HG03521 (cell line): ENCODE measurements around the gene RANBP10.

ENCODE experiments used
- ATAC-seq: cut with Tn5 transposase; IDR thresholded peaks from one replicate; pipeline ENCODE4 v1.9.1; 2021; ENCODE audit warnings: mild to moderate bottlenecking, moderate library complexity; ENCODE audit not compliant: unreplicated experiment

The RANBP10 gene

GRCh38 chr16:67679935-67680897 is 126.1 kb downstream of the RANBP10 start:
- no peak for ATAC-seq

DNA sequence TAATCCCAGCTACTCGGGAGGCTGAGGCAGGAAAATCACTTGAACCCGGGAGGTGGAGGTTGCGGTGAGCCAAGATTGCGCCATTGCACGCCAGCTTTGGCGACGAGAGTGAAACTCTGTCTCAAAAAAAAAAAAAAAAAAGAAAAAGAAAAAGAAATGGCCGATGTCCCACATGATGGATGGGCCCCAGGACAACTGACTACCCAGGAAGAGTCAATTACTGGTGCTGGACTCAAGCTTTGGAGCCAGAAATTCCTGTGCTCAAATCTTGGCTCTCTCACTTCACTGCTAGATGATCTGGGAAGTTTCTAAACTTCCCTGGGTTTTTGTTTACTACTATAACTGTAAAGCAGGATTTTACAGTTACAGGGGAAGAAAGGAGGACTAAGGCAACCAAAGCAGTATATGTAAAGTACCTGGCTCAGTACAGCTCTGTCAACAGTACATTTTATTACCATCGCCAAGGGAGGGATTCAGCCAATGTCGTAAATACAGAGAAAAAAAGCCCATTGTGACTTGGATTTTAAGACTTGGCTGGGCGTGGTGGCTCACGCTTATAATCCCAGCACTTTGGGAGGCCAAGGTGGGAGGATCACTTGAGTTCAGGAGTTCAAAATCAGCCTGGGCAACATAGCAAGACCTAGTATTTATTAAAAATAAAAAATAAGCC is 127.9 kb downstream of the RANBP10 start:
- ATAC-seq = no peak

- no peak for ATAC-seq
These were observed 128.6 kb downstream of the RANBP10 start for GRCh38 chr16:67677712-67678111.

GRCh38 chr16:67676939-67677338 is 129.4 kb downstream of the RANBP10 start:
- no peak for ATAC-seq

- ATAC-seq = no peak
These were observed 129.8 kb downstream of the RANBP10 start for GRCh38 chr16:67676516-67676915.

- ATAC-seq = no peak
These were observed 130.4 kb downstream of the RANBP10 start for GRCh38 chr16:67675999-67676398.

DNA sequence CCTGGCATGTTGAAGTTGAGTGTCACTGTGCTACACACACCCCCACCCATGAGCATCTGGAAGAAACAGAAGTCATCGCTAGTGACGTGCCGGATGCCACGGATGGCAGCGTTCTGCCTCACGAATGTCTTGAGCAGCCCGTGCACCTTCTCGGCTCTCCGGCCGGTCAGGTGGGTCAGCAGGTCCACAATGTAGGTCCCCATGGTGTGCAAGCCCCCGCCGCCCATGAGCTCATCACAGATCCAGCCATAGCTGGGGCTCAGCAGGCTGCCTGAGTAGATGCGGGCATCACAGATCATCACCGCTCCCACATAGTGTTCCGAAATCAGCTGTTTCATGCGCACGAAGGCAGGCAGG is 130.8 kb downstream of the RANBP10 start:
- ATAC-seq = no peak

- ATAC-seq = no peak
These were observed 131.3 kb downstream of the RANBP10 start for GRCh38 chr16:67674851-67675578.

DNA sequence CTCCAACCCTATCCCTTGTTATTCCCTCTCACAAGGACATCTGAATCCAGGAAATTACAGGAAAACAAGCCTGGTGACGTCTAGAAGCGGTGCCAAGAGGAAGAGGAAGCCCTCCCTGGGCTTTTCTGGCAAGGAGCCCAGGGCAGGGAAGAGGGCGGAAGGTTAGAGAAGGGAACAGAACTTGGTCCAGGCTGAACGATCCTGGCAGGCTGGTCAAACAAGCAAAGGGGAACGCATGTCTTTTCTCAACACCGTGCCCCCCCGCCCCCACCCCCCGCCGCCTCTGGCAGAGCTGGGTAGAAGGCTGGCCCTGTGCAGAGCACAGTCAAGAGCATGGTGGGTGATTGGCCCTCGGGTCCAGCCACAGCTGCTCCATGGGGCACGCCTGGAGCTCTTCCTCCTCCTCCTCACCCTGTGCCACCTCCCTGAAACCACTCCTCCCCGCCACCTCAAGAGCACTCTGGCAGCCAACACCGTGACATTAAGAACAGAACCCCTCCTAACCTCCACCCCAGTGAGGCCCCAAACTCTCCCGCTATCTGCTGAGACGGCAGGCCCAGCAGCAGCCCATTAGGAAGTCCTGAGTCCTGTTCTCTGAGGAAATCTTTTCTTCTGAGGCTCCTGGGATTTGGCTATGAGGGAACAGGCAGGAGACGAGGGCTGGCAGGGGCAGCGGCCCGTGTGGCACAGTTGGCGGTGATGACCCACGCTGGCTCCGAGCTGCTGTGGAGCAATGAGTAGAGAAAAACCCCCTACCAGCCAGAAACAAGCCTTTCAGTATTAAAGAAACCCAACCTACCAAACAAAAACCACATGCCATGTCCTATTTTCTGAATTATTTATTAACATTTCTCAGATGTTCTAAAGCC is 132.4 kb downstream of the RANBP10 start:
- ATAC-seq = no peak
